Progenitor cell of endocrine pancreas (in vitro differentiated cells): Measurements from ENCODE around the gene ATP8A2. TPM values are rescaled to one million over a fixed set of nuclear protein-coding genes. Genes with fewer than 3 reads are reported as not detected.

Source experiments
- DNase-seq: peaks from one replicate; pipeline ENCODE4 v3.0.0; 2021; ENCODE audit warnings: low spot score; ENCODE audit not compliant: unreplicated experiment
- H3K27ac Mint-ChIP-seq: 2 replicates; pipeline ENCODE4 v1.8.0; 2021; ENCODE audit warnings: mild to moderate bottlenecking, moderate library complexity, mixed read lengths
- H3K27me3 Mint-ChIP-seq: 2 replicates; pipeline ENCODE4 v1.8.0; 2021; ENCODE audit warnings: mixed read lengths
- H3K36me3 Mint-ChIP-seq: 2 replicates; pipeline ENCODE4 v1.8.0; 2022; ENCODE audit warnings: mixed read lengths; ENCODE audit not compliant: insufficient read depth
- H3K4me1 Mint-ChIP-seq: 2 replicates; pipeline ENCODE4 v1.8.0; 2021; ENCODE audit warnings: low read depth, mixed read lengths
- H3K4me3 Mint-ChIP-seq: 2 replicates; pipeline ENCODE4 v1.8.0; 2021; ENCODE audit warnings: low read depth, mild to moderate bottlenecking, moderate library complexity, mixed read lengths
- H3K9me3 Mint-ChIP-seq: 2 replicates; pipeline ENCODE4 v1.8.0; 2021; ENCODE audit warnings: low read depth, mixed read lengths
- CTCF ChIP-seq: fragments of 200-600 bp; sonication (generic); IDR thresholded peaks from one replicate; pipeline ENCODE4 v1.5.0; 2021; ENCODE audit warnings: antibody characterized with exemption, mild to moderate bottlenecking; ENCODE audit not compliant: unreplicated experiment
- total RNA-seq: library from RNA; stranded (reverse); gene quantifications from 2 replicates; pipeline ENCODE4 v1.2.1, GENCODE V29; 2021

The ATP8A2 gene
- total RNA-seq, 1 donor from 2014 or later: 0.38 TPM

- Mint-ChIP-seq H3K27ac (no peak overlapping the region), H3K4me3 (no peak overlapping the region), H3K9me3 (no peaks in the 10 kb centered on the region), H3K36me3 (no peaks in the 10 kb centered on the region), H3K4me1 (peaks cover 5% of the 10 kb centered on the region), H3K27me3 (peaks cover 44% of the 10 kb centered on the region)
- no peak for TF ChIP-seq CTCF
- no peak for DNase-seq
These were observed 391.1 kb downstream of the ATP8A2 start for GRCh38 chr13:25762795-25763377.

- TF ChIP-seq CTCF: no peak
- H3K36me3 Mint-ChIP-seq: no peaks in the 10 kb centered on the region
- peaks cover 44% of the 10 kb centered on the region for H3K27me3 Mint-ChIP-seq
- no peaks in the 10 kb centered on the region for H3K4me1 Mint-ChIP-seq
- H3K4me3 Mint-ChIP-seq: no peak overlapping the region
- DNase-seq: no peak
- no peak overlapping the region for H3K27ac Mint-ChIP-seq
- H3K9me3 Mint-ChIP-seq: no peaks in the 10 kb centered on the region
These were observed 392.6 kb downstream of the ATP8A2 start for GRCh38 chr13:25764378-25764777.

- Mint-ChIP-seq H3K27ac (no peak overlapping the region), H3K27me3 (peaks cover 43% of the 10 kb centered on the region), H3K9me3 (no peaks in the 10 kb centered on the region), H3K4me3 (no peak overlapping the region), H3K36me3 (no peaks in the 10 kb centered on the region), H3K4me1 (peaks cover 2% of the 10 kb centered on the region)
- DNase-seq: no peak
- TF ChIP-seq CTCF: no peak
These were observed 393.5 kb downstream of the ATP8A2 start for GRCh38 chr13:25765266-25765665.

GRCh38 chr13:25766576-25766975, 394.8 kb downstream of the ATP8A2 start:
- no peak for DNase-seq
- no peak overlapping the region for H3K4me3 Mint-ChIP-seq
- H3K4me1 Mint-ChIP-seq: peaks cover 9% of the 10 kb centered on the region
- peaks cover 42% of the 10 kb centered on the region for H3K27me3 Mint-ChIP-seq
- H3K36me3 Mint-ChIP-seq: no peaks in the 10 kb centered on the region
- no peaks in the 10 kb centered on the region for H3K9me3 Mint-ChIP-seq
- no peak overlapping the region for H3K27ac Mint-ChIP-seq
- no peak for TF ChIP-seq CTCF

GRCh38 chr13:25766991-25767390, 395.2 kb downstream of the ATP8A2 start:
- peaks cover 9% of the 10 kb centered on the region for H3K4me1 Mint-ChIP-seq
- H3K4me3 Mint-ChIP-seq: no peak overlapping the region
- DNase-seq: no peak
- H3K9me3 Mint-ChIP-seq: no peaks in the 10 kb centered on the region
- H3K27ac Mint-ChIP-seq: no peak overlapping the region
- H3K27me3 Mint-ChIP-seq: peaks cover 42% of the 10 kb centered on the region
- no peak for TF ChIP-seq CTCF
- no peaks in the 10 kb centered on the region for H3K36me3 Mint-ChIP-seq
